ENCODE measurements around the gene EML4. TPM values are rescaled to one million over a fixed set of nuclear protein-coding genes. Genes with fewer than 3 reads are reported as not detected.
A peak's percentile ranks its signal among the peaks of the same experiment; 100 is the strongest.
"Not testable (repeated sequence)": the region's sequence is repeated elsewhere in the genome, so short reads cannot be mapped to it uniquely, and the experiment has no call there.

The EML4 gene
- total and polyA plus RNA-seq, 10 of the 15 experiments (the other 5 are each of a cell fraction or from before 2014, with no cell fraction given) = 23.1 to 91.3 (median 77.4) TPM

DNA sequence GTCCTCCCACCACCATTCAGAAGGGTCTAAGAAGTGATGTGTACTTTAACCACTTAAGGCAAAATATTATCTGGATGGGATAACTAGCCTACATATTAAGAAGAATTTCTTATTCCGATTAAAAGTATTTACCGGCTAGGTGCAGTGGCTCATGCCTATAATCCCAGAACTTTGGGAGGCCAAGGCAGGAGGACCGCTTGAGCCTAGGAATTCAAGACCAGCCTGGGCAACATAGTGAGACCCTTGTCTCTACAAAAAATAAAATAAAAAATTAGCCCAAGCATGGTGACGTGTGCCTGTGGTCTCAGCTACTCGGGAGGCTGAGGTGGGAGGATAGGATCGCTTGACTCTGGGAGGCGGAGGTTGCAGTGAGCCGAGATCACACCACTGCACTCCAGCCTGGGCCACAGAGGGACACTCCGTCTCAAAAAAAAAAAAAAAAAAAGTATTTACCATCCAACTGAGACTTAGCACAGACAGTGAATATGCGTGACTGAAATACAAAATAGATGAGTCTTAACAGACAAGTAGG lies 34.7 kb upstream of the EML4 start:
- intact Hi-C loops (cut with micrococcal nuclease; ENCODE audit: unreplicated experiment); DNase-seq (ENCODE audit: low read depth, low spot score); FAIRE-seq; H3K4me3 ChIP-seq; H3K27ac ChIP-seq (ENCODE audit: control insufficient read depth, insufficient read depth); BruUV-seq (replicated peaks); ATAC-seq; H3K79me2 ChIP-seq (ENCODE audit: control insufficient read depth, insufficient read depth, low read length); H3K9ac ChIP-seq (ENCODE audit: control insufficient read depth, insufficient read depth, low read length); H3K27me3 ChIP-seq (replicated peaks in 1 of 2; ENCODE audit: control insufficient read depth in 2 of 2, insufficient read depth in 2 of 2, low read length in 1 of 2); H2AFZ ChIP-seq (ENCODE audit: control insufficient read depth, low read depth, low read length); H3K4me2 ChIP-seq (ENCODE audit: control insufficient read depth, insufficient read depth); H3K36me3 ChIP-seq (ENCODE audit: control insufficient read depth in 2 of 2, insufficient read depth in 2 of 2, low read length in 1 of 2); H3K9me3 ChIP-seq (replicated peaks; ENCODE audit: control insufficient read depth, insufficient read depth, low read length); H4K20me1 ChIP-seq (ENCODE audit: control insufficient read depth, insufficient read depth); RAD21 ChIA-PET (ENCODE audit: unreplicated experiment); in situ Hi-C loops (cut with MboI): not testable (repeated sequence)
- ChIA-PET POLR2A (interaction anchor here (0.7 to 2.4 kb wide), 2 partner anchors 9 to 36 kb away, joined by 5 to 13 read pairs; no protein-coding TSS in a partner anchor), SMC1A (ENCODE audit: uncharacterized antibody, unreplicated experiment) (interaction anchor here (0.7 to 5.4 kb wide), 9 partner anchors 9 to 61 kb away, joined by 3 to 21 read pairs (median 9); no protein-coding TSS in a partner anchor), CTCF (interaction anchor here (1.4 kb wide), 1 partner anchor 11 kb away, joined by 4 read pairs; no protein-coding TSS in a partner anchor)
- 88% methylated on average over 9 of the region's 10 CpGs for WGBS (ENCODE audit: insufficient coverage, insufficient replicate concordance, low lambda C conversion rate, missing lambda C conversion rate)
- peaks cover 37% of the 10 kb centered on the region for H3K4me1 ChIP-seq (ENCODE audit: control insufficient read depth, insufficient read depth, low read length)

DNA sequence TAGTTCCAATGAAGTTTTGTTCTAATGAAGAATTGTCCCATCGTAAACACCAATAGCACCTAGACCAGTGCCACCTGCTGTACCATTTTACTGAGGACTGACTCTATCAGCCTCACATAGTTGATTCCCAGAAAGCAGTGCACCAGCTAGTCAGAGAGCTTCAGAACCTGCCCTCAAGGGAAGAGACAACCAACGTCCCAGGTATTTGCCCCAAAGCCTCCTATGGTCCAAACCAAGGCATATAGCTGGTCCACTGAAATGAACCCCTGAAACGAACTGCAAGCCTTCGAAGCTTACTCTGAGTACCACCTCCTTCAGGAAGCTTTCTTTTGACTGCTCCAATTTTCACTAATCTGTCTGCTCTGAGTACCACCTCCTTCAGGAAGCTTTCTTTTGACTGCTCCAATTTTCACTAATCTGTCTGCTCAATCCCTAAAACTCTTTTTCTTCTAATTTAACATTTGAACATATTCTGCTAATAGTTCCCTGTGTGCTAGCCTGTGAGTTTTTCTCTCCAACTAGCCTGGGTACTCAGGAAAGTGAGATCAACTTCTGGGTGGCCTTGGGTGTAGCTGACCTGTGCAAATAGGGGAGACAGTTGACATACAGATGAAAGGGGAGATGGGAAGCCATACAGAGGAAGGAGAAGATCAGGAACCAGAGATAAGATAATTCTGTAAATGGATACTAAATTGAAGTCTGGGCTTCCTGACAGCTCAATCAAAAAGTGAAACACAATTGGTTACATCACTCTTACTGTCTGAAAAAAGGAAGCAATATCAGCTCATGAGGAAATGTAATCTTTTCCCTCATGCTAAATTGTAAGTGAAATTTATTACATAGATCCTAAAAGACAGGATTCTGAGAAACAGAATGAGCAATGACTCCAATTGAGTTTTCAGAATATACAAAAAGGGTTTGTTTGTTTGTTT lies 33.5 kb upstream of the EML4 start:
- Histone ChIP-seq H4K20me1 (ENCODE audit: control insufficient read depth, insufficient read depth) (no peaks in the 10 kb centered on the region), H3K36me3 (ENCODE audit: control insufficient read depth in 2 of 2, insufficient read depth in 2 of 2, low read length in 1 of 2) (no peaks in the 10 kb centered on the region), H3K9me3 (replicated peaks; ENCODE audit: control insufficient read depth, insufficient read depth, low read length) (no peaks in the 10 kb centered on the region), H3K9ac (ENCODE audit: control insufficient read depth, insufficient read depth, low read length) (no peak overlapping the region), H3K4me1 (ENCODE audit: control insufficient read depth, insufficient read depth, low read length) (peaks cover 25% of the 10 kb centered on the region), H3K4me3 (no peak overlapping the region), H3K4me2 (ENCODE audit: control insufficient read depth, insufficient read depth) (peak overlapping the region; percentile 12; the same call in 1 of the 2 replicates), H2AFZ (ENCODE audit: control insufficient read depth, low read depth, low read length) (peak overlapping the region; percentile 68), H3K79me2 (ENCODE audit: control insufficient read depth, insufficient read depth, low read length) (no peaks in the 10 kb centered on the region), H3K27ac (ENCODE audit: control insufficient read depth, insufficient read depth) (no peak overlapping the region), H3K27me3 (replicated peaks in 1 of 2; ENCODE audit: control insufficient read depth in 2 of 2, insufficient read depth in 2 of 2, low read length in 1 of 2) (no peaks in the 10 kb centered on the region)
- in situ Hi-C loops (cut with MboI) = no loop called here
- FAIRE-seq (peak; percentile 79), DNase-seq (ENCODE audit: low read depth, low spot score) (no peak), ATAC-seq (peak; percentile 34)
- ChIA-PET RAD21 (ENCODE audit: unreplicated experiment) (interaction anchor here (0.9 to 2.6 kb wide), 7 partner anchors 19 to 37 kb away, joined by 3 to 11 read pairs (median 3); partner anchors contain the start of gene EML4), POLR2A (interaction anchor here (1.2 to 2.4 kb wide), 2 partner anchors 10 to 35 kb away, joined by 4 to 13 read pairs; no protein-coding TSS in a partner anchor), CTCF (interaction anchor here (1.0 to 3.3 kb wide), 8 partner anchors 10 to 39 kb away, joined by 3 to 15 read pairs (median 3); no protein-coding TSS in a partner anchor), SMC1A (ENCODE audit: uncharacterized antibody, unreplicated experiment) (interaction anchor here (0.5 to 5.4 kb wide), 15 partner anchors 7 to 60 kb away, joined by 3 to 21 read pairs (median 8); partner anchors contain the start of gene EML4)
- intact Hi-C loops (cut with micrococcal nuclease; ENCODE audit: unreplicated experiment) = no loop called here
- BruUV-seq (replicated peaks) = no TSS peak
- 61% methylated on average over 4 of the region's 4 CpGs for WGBS (ENCODE audit: insufficient coverage, insufficient replicate concordance, low lambda C conversion rate, missing lambda C conversion rate)
- TF ChIP-seq RUNX3 (IDR thresholded peaks at IDR 0.05; ENCODE audit: low read length) = 0 out of 2 replicates have a peak, but pooled peaks have one; percentile 7
- TF ChIP-seq HDAC2 (IDR thresholded peaks at IDR 0.05) = no peak
- TF ChIP-seq JUNB (IDR thresholded peaks at IDR 0.05) = peak; percentile 64
- peak; percentile 70; the same call in 1 of the 2 replicates for TF ChIP-seq ATF7 (IDR thresholded peaks at IDR 0.05; ENCODE audit: low read depth)
- TF ChIP-seq, protein P1, sequence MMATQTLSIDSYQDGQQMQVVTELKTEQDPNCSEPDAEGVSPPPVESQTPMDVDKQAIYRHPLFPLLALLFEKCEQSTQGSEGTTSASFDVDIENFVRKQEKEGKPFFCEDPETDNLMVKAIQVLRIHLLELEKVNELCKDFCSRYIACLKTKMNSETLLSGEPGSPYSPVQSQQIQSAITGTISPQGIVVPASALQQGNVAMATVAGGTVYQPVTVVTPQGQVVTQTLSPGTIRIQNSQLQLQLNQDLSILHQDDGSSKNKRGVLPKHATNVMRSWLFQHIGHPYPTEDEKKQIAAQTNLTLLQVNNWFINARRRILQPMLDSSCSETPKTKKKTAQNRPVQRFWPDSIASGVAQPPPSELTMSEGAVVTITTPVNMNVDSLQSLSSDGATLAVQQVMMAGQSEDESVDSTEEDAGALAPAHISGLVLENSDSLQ (IDR thresholded peaks at IDR 0.05) = peak; percentile 67; the same call in 1 of the 2 replicates
- 0 out of 2 replicates have a peak, but pooled peaks have one; percentile 4 for TF ChIP-seq FOXM1 (IDR thresholded peaks at IDR 0.05; ENCODE audit: low read depth, low read length)
- TF ChIP-seq, protein P2, sequence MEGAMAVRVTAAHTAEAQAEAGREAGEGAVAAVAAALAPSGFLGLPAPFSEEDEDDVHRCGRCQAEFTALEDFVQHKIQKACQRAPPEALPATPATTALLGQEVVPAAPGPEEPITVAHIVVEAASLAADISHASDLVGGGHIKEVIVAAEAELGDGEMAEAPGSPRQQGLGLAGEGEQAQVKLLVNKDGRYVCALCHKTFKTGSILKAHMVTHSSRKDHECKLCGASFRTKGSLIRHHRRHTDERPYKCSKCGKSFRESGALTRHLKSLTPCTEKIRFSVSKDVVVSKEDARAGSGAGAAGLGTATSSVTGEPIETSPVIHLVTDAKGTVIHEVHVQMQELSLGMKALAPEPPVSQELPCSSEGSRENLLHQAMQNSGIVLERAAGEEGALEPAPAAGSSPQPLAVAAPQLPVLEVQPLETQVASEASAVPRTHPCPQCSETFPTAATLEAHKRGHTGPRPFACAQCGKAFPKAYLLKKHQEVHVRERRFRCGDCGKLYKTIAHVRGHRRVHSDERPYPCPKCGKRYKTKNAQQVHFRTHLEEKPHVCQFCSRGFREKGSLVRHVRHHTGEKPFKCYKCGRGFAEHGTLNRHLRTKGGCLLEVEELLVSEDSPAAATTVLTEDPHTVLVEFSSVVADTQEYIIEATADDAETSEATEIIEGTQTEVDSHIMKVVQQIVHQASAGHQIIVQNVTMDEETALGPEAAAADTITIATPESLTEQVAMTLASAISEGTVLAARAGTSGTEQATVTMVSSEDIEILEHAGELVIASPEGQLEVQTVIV (IDR thresholded peaks at IDR 0.05; ENCODE audit: borderline replicate concordance, partially characterized antibody) = no peak
- TF ChIP-seq ETV6 (conservative IDR thresholded peaks at IDR 0.05 in 1 of 2, IDR thresholded peaks at IDR 0.05 in 1 of 2; ENCODE audit: borderline replicate concordance in 1 of 2, low read depth in 1 of 2) = peak in 1 of 2 experiments; percentile 86; a peak in 2 of 4 replicates
